Epidermal melanocyte (primary cell): ENCODE measurements around the gene CFP.
"Not testable (repeated sequence)": the region's sequence is repeated elsewhere in the genome, so short reads cannot be mapped to it uniquely, and the experiment has no call there.

Source experiments
- DNase-seq: peaks from one replicate; pipeline ENCODE4 v3.0.0; 2011; ENCODE audit warnings: low spot score; ENCODE audit not compliant: insufficient read length

CFP gene

DNA sequence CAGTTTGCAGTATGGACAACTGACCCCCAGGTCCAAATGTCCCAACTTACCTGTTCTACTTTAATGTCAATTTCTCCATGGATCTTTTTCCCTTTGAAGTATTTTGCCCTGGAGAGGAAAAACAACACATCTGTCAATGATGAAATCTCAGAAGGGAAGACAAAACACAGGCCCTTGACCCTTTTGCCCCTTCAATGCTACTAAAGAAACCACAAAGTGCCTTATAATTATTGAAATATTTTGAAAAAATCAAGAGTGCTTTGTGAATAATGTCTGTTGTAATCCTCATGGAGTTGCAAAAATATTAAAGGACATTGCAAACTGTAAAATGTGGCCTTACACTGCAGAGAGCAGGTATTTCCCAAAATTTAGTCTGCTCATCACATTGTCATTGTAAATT, 22.6 kb downstream of the CFP start:
- no peak for DNase-seq

DNA sequence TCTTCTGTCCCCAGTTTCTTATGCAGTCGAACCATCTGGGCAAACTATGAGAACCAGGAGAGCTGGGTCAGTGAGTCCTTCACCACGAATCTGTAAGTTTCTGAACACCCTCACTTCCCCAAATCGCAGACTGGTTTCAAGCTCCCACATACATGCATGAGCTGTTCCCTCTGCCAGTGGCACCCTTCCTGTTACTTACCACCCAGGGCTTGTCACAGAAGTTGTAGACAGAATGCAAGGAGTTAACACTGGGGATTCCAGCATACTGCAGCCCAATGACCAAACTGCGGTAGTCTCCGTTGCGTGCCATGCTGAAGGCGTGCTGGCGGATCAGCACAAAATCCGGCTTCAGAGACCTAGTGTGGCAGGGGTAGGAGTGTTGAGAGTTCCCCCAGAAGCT, 24.7 kb downstream of the CFP start:
- no peak for DNase-seq

DNA sequence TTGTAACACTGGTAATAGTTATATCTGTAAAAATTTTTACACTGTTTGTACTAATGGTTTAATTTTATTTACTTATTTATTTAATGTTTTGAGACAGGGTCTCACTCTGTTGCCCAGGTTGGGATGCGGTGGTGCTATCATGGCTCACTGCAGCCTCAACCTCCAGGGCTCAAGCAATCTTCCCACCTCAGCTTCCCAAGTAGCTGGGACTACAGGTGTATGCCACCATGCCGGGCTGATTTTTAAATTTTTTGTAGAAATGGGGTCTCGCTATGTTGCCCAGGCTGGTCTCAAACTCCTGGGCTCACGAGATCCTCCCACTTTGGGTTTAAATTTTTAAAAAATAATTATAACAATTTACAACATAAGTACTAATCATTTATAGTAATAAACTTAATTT, 26.6 kb downstream of the CFP start:
- not testable (repeated sequence) for DNase-seq

DNA sequence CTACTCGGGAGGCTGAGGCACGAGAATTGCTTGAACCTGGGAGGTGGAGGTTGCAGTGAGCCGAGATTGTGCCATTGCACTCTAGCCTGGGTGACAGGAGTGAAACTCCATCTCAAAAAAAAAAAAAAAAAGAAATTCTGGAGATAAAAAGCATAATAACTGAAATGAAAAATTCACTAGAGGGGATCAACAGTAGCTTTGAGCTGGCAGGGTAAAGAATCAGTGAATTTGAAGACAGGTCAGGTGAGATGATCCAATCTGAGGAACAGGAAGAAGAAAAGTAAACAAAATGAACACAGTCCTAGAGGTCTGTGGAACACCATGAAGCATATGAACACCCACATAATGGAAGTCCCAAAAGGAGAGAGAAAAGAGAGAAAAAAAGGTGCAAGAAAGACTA, 32.5 kb downstream of the CFP start:
- no peak for DNase-seq

DNA sequence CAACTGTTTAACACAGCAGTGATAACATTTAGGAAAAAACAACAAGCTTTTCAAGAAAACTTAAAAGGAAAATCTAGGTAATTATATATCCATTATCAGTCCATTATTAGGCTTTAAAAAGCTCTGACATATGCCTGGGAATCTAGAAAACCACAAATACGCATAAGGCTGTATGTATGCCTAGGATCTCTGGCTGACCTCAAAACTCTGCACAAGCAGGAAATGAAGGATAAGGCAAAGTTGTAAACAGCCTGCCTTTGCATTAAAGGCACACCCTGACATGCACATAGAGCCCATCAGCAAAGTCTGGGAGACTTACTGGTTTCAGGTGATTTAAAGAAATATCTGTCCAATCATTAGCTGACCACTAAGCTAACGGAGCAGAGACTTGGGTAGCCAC, 33.5 kb downstream of the CFP start:
- DNase-seq: no peak

DNA sequence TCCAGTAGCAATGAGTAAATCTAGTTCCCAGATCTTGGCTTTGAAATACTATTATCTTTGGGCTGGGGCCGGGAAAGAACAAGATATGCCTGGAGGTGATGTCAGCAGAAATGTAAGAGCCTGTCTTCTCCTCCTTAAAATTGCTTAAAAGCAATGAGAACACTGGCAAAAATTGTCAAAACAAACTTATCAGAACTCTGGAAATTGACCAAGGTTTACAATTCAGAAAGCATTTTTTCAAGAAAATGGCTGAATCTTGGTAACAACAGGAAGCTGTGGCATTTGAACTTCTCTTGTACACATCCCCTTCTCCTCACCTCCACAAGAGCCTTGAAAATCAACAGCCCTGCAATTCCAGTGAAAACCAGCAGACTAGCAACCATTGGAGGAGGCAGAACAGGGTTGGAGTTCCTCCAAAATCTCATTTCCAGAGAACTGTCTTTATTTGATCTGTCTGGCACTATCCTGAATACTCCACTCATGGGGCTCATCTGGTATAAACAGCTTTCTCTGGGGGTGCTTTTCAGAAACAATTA, 33.9 kb downstream of the CFP start:
- no peak for DNase-seq

DNA sequence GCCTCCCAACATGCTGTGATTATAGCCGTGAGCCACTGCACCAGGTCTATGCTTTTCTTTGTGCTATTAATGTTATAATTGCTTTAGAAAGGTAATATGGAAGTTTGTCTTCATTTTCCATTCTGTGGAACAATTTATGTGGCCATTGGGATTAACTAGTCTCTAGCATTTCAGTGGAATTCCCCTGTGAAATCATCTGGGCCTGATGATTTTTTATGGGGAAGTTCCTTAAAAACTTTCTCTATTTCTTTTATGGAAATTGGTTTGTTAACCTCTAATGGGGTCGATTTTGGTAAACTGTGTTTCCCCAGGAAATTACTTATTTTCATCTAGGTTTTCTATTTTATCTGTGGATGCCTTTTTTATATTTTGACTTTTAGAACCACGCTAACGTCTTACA, 36.2 kb downstream of the CFP start:
- no peak for DNase-seq

DNA sequence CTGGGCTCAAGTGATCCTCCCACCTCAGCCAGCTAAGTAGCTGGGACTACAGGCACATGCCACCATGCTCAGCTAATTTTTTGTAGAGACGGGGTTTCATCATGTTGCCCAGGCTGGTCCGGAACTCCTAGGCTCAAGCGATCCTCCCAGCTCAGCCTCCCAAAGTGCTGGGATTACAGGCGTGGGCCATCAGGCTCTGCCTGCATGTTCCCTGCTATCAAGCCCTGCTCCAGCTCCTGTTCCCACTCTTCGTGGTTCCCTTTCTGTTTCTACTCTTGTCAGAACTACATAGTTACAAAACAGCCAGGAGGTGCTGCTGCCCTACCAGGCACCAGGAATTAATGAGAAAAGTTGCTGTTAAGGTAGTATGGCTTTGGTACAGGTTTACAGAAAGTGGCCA, 38.7 kb downstream of the CFP start:
- DNase-seq: no peak

DNA sequence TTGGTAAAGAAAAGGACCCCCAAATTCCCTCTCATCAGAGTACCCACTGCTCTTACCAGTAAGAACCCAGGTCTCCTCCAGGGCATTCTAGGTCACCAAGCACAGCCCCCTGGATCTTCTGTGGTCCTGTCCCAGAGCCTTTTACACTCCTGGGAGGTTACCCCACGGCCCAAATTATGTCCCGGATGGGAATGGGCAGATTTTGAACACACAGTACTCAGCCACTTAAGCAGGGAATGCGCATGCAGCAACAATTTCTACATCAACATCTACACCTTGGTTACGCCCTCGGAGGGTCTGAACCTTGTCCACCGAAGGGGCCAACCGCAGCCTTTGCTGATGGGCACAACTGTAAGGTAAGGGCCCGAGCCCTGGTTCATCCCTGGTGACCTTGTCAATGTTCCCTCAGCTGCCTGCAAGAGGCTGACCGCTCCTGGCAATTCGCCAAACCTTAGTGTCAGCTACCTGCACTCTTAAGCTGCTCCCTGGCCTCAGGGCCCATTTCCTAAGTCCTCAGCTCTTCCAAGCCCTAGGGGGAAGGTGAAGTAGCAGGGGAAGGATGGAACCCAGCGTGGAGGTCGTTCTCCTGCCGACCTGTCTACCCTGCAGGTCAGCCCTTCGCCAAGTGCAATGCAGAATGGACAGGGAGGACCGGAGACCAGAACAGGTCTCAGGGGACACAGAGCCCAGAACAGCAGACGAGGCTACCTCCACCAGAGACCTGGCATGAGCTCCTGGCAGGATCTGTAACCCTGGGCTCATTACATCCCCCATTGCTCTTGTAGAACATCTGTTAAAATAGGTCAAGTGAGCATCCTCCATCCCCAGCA, 41.6 kb downstream of the CFP start:
- no peak for DNase-seq

DNA sequence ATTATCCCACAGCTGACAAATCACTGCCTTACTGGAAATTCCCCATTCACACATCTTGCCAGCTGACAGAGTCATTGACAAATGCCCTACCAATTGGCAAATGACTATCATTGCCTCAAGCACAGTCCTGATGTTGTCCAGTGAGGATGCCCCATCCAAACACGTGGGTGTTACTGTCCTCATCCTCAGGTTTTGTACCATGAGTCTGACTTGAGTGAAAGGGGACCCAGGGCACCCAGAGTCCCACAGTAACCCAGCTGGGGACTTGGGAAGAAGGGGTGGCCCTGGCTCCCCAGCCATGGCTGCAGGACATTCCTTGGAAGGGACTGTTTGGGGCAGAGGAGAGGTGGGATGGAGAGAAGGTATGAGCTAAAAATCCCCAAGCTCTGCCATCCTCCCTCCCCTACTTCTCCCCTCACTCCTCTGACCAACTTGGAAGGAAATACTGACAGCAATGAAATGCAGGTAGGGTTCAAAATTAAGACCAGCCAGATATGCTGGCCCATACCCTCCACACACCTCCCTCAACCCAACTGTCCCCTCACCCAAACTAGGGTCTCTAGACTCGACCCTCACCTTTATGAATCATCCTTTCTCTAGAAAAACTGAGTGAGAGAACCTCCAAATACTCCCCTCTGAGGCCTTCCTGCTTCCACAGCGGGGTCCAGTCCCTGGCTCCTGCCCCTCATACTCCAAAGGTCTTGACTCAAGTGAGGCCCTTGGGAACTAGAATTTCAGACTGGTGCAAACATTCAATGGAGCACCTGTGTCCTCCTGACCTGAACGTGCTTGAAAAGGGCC, 42.4 kb downstream of the CFP start:
- no peak for DNase-seq

DNA sequence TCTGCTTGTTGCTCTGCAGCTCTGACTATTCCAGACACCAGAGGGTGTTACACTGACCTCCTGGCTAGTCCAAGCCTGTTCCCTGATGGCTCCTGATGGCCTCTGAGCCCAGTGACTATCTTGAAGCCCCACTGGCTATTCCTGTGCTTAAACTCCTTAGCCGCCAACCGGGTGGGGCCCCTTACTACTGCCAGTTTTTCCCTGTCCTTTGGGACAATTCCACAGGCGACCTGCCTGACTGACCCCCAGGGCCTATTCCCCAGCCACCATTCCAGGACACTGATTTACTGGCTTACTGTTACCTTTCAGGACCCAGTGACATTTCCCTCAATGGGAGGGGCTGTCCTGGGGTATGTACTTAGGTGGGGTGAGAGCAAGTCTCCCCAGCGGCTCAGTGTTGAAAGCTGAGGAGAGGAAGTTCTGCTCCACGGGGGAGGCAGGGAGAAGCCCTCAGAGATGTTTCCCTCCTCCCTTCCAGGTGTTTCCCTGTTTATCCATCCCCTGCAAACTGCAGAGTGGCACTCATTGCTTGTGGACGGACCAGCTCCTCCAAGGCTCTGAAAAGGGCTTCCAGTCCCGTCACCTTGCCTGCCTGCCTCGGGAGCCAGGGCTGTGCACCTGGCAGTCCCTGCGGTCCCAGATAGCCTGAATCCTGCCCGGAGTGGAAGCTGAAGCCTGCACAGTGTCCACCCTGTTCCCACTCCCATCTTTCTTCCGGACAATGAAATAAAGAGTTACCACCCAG, 43.5 kb downstream of the CFP start:
- no peak for DNase-seq

DNA sequence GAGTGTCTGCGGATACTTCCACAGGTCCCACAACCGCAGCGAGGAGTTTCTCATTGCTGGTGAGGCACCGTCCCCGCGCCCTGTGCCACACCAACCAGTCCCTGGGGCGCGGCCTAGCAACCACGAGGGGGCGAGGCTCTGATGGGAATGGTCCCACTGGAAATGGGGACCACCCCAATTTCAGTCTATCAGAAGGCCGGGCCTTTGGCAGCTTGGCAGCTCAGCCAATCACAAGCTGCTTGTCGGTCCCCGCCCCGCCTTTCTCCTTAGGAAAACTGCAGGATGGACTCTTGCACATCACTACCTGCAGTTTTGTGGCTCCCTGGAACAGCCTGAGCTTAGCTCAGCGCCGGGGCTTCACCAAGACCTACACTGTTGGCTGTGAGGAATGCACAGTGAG, 44.5 kb downstream of the CFP start:
- no peak for DNase-seq

DNA sequence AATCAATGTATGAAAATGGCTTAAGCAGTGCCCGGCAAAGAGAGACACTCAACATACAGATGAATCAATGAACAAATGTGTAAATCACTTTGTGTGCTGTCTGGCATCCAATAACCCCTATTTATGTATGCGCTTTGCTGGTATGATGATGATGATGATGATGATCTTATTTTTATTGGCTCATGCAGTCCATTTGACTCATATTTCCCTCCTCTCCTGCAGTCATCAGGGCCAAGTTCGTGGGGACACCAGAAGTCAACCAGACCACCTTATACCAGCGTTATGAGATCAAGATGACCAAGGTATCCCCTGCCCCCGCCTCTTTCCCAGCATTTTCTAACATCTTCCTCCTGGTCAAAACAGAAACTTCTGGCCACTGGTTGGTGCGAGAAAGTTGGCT, 45.0 kb downstream of the CFP start:
- no peak for DNase-seq

DNA sequence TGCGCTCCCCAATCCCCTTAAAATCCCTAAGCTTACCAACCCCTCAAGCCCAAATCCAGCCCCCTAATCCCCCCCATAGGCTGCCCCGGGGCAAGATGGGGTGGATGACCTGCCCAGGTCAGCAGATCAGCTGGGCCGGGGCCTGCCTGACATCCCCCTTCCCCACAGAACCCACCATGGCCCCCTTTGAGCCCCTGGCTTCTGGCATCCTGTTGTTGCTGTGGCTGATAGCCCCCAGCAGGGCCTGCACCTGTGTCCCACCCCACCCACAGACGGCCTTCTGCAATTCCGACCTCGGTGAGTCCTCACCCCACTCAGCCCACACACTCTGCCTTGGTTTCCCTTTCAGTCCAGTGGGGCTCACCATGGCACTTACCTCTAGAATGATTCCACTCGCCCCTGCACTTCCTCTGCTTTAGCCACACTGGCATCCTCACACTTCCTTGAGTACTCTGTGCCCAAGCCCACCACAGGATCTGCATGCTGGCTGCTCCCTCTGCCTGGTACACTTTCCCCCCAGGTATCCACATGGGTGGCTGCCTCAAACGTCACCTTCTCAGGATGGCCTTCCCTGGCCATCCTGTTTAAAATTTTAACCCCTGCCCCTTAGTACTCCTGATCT, 46.4 kb downstream of the CFP start:
- DNase-seq: no peak

DNA sequence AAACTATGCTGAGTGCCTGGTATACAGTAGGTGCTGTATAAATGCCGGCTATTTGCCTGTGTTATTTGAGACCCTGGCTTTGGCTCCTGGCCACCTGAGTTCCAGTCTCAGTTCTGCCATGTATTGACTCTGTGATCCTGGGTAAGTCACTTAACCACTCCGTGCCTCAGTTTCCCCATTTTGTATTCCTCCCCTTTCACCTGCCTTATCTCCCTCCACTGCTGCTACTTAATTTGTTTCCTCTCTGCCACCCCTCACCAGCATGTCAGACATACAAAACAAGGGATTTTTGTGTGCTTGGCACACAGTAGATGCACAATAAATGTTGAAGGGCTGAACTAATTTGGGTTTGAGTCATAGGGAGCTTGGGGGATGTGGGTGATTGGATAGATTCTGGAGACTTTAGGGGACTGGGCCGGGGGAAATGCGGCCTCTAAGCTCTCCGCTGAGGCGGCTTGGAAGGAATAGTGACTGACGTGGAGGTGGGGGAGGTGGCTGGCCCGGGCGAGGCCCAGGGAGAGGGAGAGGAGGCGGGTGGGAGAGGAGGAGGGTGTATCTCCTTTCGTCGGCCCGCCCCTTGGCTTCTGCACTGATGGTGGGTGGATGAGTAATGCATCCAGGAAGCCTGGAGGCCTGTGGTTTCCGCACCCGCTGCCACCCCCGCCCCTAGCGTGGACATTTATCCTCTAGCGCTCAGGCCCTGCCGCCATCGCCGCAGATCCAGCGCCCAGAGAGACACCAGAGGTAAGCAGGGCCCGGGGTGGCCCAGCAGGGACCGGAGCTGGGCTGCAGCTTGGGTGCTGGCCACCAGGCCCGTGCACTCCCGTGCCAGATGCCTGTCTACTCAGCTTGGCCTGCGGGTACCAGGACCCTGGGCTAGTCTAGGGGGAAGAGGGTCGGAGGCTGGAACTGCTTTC, 47.7 kb downstream of the CFP start, which contains the start of gene TIMP1:
TSS of gene TIMP1 (plus strand) at position 706 of the 917 bp plus-strand sequence. CDS start 980 bp downstream, outside the sequence.
- peak; percentile 80 for DNase-seq

DNA sequence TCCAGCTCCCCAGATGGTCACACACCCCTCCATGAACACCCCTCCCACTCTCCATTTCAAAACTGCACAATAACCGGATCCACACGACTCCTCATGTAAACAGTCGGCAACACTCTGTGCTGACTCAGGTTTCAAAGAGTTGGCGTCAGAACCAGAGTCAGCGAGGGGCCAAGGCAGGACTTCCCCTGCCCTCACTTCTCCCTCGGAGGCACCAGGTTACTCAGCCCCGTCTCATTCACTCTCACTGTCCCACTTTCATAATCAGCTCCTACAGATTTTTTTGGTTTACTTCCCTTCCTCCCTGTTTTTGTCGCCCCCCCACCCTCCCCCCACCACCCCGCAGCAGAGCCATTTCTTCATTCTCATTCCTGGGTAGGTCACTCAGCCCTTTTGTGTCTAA, 50.2 kb downstream of the CFP start:
- DNase-seq: no peak

DNA sequence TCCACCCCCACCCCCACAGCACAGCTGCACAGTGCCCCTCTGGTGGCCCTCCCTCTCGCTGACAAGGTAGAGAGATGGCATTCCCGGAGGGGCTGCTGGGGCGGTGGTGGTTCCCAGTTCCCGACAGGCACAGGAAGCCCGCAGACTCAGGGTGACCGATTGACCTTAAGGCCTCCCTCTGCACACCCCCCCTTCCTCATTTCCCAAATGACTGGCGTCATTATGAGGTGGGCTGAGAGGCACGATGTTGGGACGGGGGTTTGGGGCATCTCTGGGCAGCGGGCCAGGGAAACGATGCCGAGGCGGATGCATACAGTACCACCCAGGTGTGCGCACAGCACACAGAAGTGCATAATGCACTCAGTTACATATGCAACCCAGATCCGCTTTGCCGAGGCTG, 51.0 kb downstream of the CFP start:
- DNase-seq: no peak

DNA sequence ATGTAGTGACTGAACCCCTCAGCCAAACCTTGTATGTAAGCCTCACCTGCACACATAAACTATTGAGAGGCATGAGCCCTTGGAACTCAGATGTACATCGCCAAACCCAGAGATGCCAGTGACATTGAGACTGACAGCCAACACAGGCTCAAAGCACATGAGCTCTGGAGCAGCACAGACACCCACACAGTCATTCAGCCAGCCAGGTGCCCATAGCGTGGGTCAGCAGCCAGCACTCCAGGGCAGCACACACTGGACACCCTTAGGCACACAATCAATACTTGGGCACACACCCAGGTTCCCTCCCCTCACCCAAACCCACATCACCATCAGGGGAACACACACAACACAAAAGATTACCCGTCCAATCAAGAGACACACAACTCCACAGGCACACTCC, 51.8 kb downstream of the CFP start:
- DNase-seq: no peak

DNA sequence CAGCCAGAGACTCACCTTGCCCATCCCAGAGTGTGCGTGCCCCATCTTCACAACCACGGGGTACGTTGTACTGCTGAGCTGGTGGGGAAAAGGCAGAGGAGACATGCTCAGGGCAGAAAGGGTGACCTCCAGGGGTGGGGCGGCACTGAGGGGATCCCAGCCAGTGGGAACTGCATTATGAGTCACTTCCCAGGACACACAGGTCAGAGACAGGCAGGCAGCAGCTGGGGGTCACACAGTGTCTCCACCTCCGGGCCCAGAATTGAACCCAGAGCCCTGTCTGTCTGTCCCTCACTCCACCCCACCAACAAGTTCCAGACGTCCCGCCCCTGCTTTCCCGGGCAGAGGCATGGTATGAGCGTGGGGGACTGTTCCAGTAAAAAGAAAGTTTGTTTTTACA, 52.3 kb downstream of the CFP start:
- no peak for DNase-seq
